Neural cell (in vitro differentiated cells): Measurements from ENCODE around the gene CROCC2.

Source experiments
- CTCF ChIP-seq: fragments of 450-650 bp; IDR thresholded peaks from 2 replicates; pipeline ENCODE4 v1.5.1; 2014; ENCODE audit warnings: antibody characterized with exemption, mild to moderate bottlenecking, moderate library complexity; ENCODE audit not compliant: poor library complexity, severe bottlenecking
- EP300 ChIP-seq: fragments of 450-650 bp; conservative IDR thresholded peaks from 2 replicates; pipeline ENCODE4 v1.6.1; 2014; ENCODE audit warnings: antibody characterized with exemption, mild to moderate bottlenecking, moderate library complexity; ENCODE audit not compliant: poor library complexity, severe bottlenecking
- EZH2 ChIP-seq: fragments of 200-600, 300-800 bp; shearing (Covaris generic), sonication (generic); IDR thresholded peaks from 2 replicates; pipeline ENCODE4 v1.6.1; 2014; ENCODE audit warnings: antibody characterized with exemption, low read length, borderline replicate concordance, mild to moderate bottlenecking; ENCODE audit not compliant: insufficient read depth, poor library complexity, severe bottlenecking
- POLR2AphosphoS5 ChIP-seq: IDR thresholded peaks from 2 replicates; pipeline ENCODE4 v1.6.1; 2012
- RAD21 ChIP-seq: fragments of 450-650 bp; conservative IDR thresholded peaks from 2 replicates; pipeline ENCODE4 v1.6.1; 2014; ENCODE audit warnings: antibody characterized with exemption, mild to moderate bottlenecking, moderate library complexity
- REST ChIP-seq: IDR thresholded peaks from 2 replicates; pipeline ENCODE4 v1.6.1; 2012; ENCODE audit warnings: borderline replicate concordance
- SMC3 ChIP-seq: fragments of 450-650 bp; conservative IDR thresholded peaks from 2 replicates; pipeline ENCODE4 v1.6.1; 2014; ENCODE audit warnings: antibody characterized with exemption, mild to moderate bottlenecking, moderate library complexity; ENCODE audit not compliant: poor library complexity
- TAF1 ChIP-seq: IDR thresholded peaks from 2 replicates; pipeline ENCODE4 v1.6.1; 2012; ENCODE audit warnings: low read depth

DNA sequence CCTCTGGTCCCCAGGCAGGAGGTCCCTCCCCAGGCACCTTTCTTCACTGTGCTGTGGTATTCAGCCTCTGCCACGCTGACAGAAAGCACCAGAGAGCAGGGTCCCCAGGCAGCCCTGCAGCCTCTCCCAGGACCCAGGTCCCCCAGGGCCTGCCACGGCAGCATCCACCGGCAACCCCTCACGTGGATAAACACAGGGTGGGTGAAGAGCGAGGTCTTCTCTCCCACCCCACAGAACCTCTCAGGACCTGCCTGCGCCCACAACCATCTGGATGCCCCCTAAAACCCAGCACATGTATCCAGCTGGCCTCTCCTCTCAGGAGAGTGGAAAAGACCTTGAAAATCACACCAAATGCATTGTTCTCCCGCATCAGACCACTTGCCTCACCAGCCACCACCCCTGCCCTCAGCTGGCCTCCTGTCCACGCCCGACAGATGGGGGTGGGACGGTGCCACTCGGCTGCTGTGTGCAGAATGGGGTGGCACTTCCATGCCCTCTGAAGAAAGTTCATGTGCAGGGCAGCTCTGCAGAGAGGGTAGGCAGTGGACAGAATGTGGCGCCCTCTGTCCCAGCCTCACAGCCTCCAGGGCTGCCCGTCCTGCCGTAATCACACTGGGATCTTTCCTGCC is 4.0 kb upstream of the CROCC2 start:
- TF ChIP-seq EP300 (no peak), POLR2AphosphoS5 (no peak), TAF1 (no peak), CTCF (no peak), REST (no peak), SMC3 (no peak), EZH2 (no peak), RAD21 (no peak)
